H9 (cell line): Measurements from ENCODE around the gene ARPP21. TPM values are rescaled to one million over a fixed set of nuclear protein-coding genes. Genes with fewer than 3 reads are reported as not detected.
A peak's percentile ranks its signal among the peaks of the same experiment; 100 is the strongest.

Experiments used
- DNase-seq: peaks from one replicate; pipeline ENCODE4 v3.0.0-alpha.2; 2017
- H2AFZ ChIP-seq: one replicate; pipeline ENCODE4 v1.6.1; 2013; ENCODE audit warnings: mild to moderate bottlenecking, low read length, control low read depth, moderate library complexity
- H2AK5ac ChIP-seq: 2 replicates; pipeline ENCODE4 v1.6.1; 2013; ENCODE audit warnings: low read length, control low read depth, mixed read lengths; ENCODE audit not compliant: insufficient read length
- H2BK120ac ChIP-seq: one replicate; pipeline ENCODE4 v1.6.1; 2013; ENCODE audit warnings: low read depth, mild to moderate bottlenecking, low read length, control low read depth, inconsistent platforms; ENCODE audit not compliant: poor library complexity, severe bottlenecking
- H2BK12ac ChIP-seq: 2 replicates; pipeline ENCODE4 v1.6.1; 2013; ENCODE audit warnings: low read length, control low read depth, mixed read lengths, low read depth; ENCODE audit not compliant: insufficient read length
- H2BK15ac ChIP-seq: 2 replicates; pipeline ENCODE4 v1.6.1; 2013; ENCODE audit warnings: low read depth, low read length, control low read depth
- H2BK20ac ChIP-seq: one replicate; pipeline ENCODE4 v1.6.1; 2013; ENCODE audit warnings: low read depth, mild to moderate bottlenecking, low read length, control low read depth, inconsistent platforms; ENCODE audit not compliant: poor library complexity, severe bottlenecking
- H2BK5ac ChIP-seq: 2 replicates; pipeline ENCODE4 v1.6.1; 2013; ENCODE audit warnings: low read length, control low read depth, mixed read lengths; ENCODE audit not compliant: insufficient read length
- H3K14ac ChIP-seq: 2 replicates; pipeline ENCODE4 v1.6.1; 2013; ENCODE audit warnings: low read length, control low read depth; ENCODE audit not compliant: insufficient read depth
- H3K18ac ChIP-seq: 2 replicates; pipeline ENCODE4 v1.6.1; 2013; ENCODE audit warnings: low read depth, mild to moderate bottlenecking, mixed read lengths, low read length, control low read depth; ENCODE audit not compliant: insufficient read length
- H3K23ac ChIP-seq: 2 replicates; pipeline ENCODE4 v1.6.1; 2013; ENCODE audit warnings: low read length, control low read depth, mixed read lengths, low read depth; ENCODE audit not compliant: insufficient read length
- H3K23me2 ChIP-seq: 2 replicates; pipeline ENCODE4 v1.6.1; 2013; ENCODE audit warnings: low read depth, mild to moderate bottlenecking, mixed read lengths, low read length, control low read depth; ENCODE audit not compliant: insufficient read length, poor library complexity, severe bottlenecking
- H3K27ac ChIP-seq: 2 replicates; pipeline ENCODE4 v1.5.1; 2013; ENCODE audit warnings: low read length, control low read depth, mixed read lengths, low read depth; ENCODE audit not compliant: insufficient read length
- H3K27me3 ChIP-seq: 2 replicates; pipeline ENCODE4 v1.6.1; 2013; ENCODE audit warnings: low read length, control low read depth, inconsistent platforms; ENCODE audit not compliant: insufficient read depth
- H3K4ac ChIP-seq: 2 replicates; pipeline ENCODE4 v1.6.1; 2013; ENCODE audit warnings: low read depth, mild to moderate bottlenecking, control low read depth, inconsistent platforms, low read length, moderate library complexity
- H3K4me1 ChIP-seq: 2 replicates; pipeline ENCODE4 v1.6.1; 2013; ENCODE audit warnings: low read length, control low read depth, inconsistent platforms; ENCODE audit not compliant: insufficient read depth
- H3K4me2 ChIP-seq: 2 replicates; pipeline ENCODE4 v1.6.1; 2013; ENCODE audit warnings: low read length, control low read depth, mixed read lengths; ENCODE audit not compliant: insufficient read length, insufficient read depth
- H3K56ac ChIP-seq: 2 replicates; pipeline ENCODE4 v1.6.1; 2013; ENCODE audit warnings: low read depth, mild to moderate bottlenecking, mixed read lengths, low read length, control low read depth; ENCODE audit not compliant: insufficient read length
- H3K79me1 ChIP-seq: 2 replicates; pipeline ENCODE4 v1.6.1; 2013; ENCODE audit warnings: low read depth, mild to moderate bottlenecking, moderate library complexity, low read length, control low read depth, inconsistent platforms; ENCODE audit not compliant: insufficient read depth, poor library complexity, severe bottlenecking
- H3K79me2 ChIP-seq: 2 replicates; pipeline ENCODE4 v1.6.1; 2013; ENCODE audit warnings: low read length, control low read depth, inconsistent platforms; ENCODE audit not compliant: insufficient read depth
- H3K9ac ChIP-seq: 2 replicates; pipeline ENCODE4 v1.6.1; 2013; ENCODE audit warnings: low read length, control low read depth, mixed read lengths; ENCODE audit not compliant: insufficient read length; ENCODE audit errors: extremely low read depth
- H3K9me3 ChIP-seq: one replicate; pipeline ENCODE4 v1.6.1; 2013; ENCODE audit warnings: low read depth, low read length, inconsistent platforms; ENCODE audit not compliant: control insufficient read depth
- H3T11ph ChIP-seq: one replicate; pipeline ENCODE4 v1.6.1; 2013; ENCODE audit warnings: mild to moderate bottlenecking, low read length, control low read depth, inconsistent platforms
- H4K20me1 ChIP-seq: one replicate; pipeline ENCODE4 v1.6.1; 2013; ENCODE audit not compliant: control insufficient read depth, insufficient read length, insufficient read depth
- H4K5ac ChIP-seq: 2 replicates; pipeline ENCODE4 v1.6.1; 2013; ENCODE audit warnings: low read depth, mild to moderate bottlenecking, mixed read lengths, low read length, control low read depth; ENCODE audit not compliant: insufficient read length
- H4K8ac ChIP-seq: replicated peaks from 2 replicates; pipeline ENCODE4 v1.6.1; 2013; ENCODE audit warnings: low read length, control low read depth, mixed read lengths, low read depth; ENCODE audit not compliant: insufficient read length
- H4K91ac ChIP-seq: 2 replicates; pipeline ENCODE4 v1.6.1; 2013; ENCODE audit warnings: low read depth, mild to moderate bottlenecking, moderate library complexity, mixed read lengths, low read length, control low read depth; ENCODE audit not compliant: insufficient read length
- H3K27ac Mint-ChIP-seq, 3 experiments: 2 replicates in 2 of 3; 3 replicates in 1 of 3; pipeline ENCODE4 v1.8.0; 2020 to 2021; ENCODE audit warnings: mixed read lengths in 3 of 3, mild to moderate bottlenecking in 1 of 3, moderate library complexity in 1 of 3
- H3K27me3 Mint-ChIP-seq: 2 replicates; pipeline ENCODE4 v1.8.0; 2021; ENCODE audit warnings: low read depth, mild to moderate bottlenecking, moderate library complexity, mixed read lengths
- H3K36me3 Mint-ChIP-seq, 3 experiments: 2 replicates in 2 of 3; 3 replicates in 1 of 3; pipeline ENCODE4 v1.8.0; 2020 to 2021; ENCODE audit warnings: low read depth in 3 of 3, mixed read lengths in 3 of 3; ENCODE audit not compliant: insufficient read depth in 1 of 3
- H3K4me1 Mint-ChIP-seq, 2 experiments: 2 replicates each; pipeline ENCODE4 v1.8.0; 2020; ENCODE audit warnings: mixed read lengths in 2 of 2
- H3K4me3 Mint-ChIP-seq, 2 experiments: 2 replicates in 1 of 2; 3 replicates in 1 of 2; pipeline ENCODE4 v1.8.0; 2020 to 2021; ENCODE audit warnings: mild to moderate bottlenecking in 2 of 2, mixed read lengths in 2 of 2, moderate library complexity in 1 of 2
- H3K9me3 Mint-ChIP-seq, 2 experiments: 2 replicates in 1 of 2; 3 replicates in 1 of 2; pipeline ENCODE4 v1.8.0; 2020; ENCODE audit warnings: mild to moderate bottlenecking in 2 of 2, mixed read lengths in 2 of 2, moderate library complexity in 1 of 2
- WGBS: extraction: QIAGEN DNeasy Blood & Tissue Kit; methylation state at CpG from one replicate; pipeline ENCODE4 v1.1.7; 2013; ENCODE audit warnings: missing lambda C conversion rate, low lambda C conversion rate, mixed read lengths; ENCODE audit not compliant: insufficient read length; ENCODE audit errors: extremely low coverage; 5-methylcytosine and 5-hydroxymethylcytosine counted together
- total RNA-seq: library from RNA; stranded (reverse); gene quantifications from 2 replicates; pipeline ENCODE4 v1.2.1, GENCODE V29; 2021
- TF ChIP-seq, protein P1 (sequence below): fragments of 200-600 bp; sonication (generic); conservative IDR thresholded peaks from 3 replicates; pipeline ENCODE4 v1.8.0; 2021; ENCODE audit warnings: antibody characterized with exemption, mild to moderate bottlenecking

The ARPP21 gene
- total RNA-seq, 1 experiment from 2014 or later, result not detected

- no CpG with 5 or more reads among the region's 21 CpGs for WGBS
- Histone ChIP-seq H2BK12ac (no peak overlapping the region), H4K91ac (no peak overlapping the region), H4K20me1 (no peaks in the 10 kb centered on the region), H4K8ac (no peak overlapping the region), H3K27me3 (peaks cover 28% of the 10 kb centered on the region), H4K5ac (no peak overlapping the region), H3K4me2 (peak overlapping the region; percentile 95), H3K9me3 (no peaks in the 10 kb centered on the region), H3K4me1 (no peaks in the 10 kb centered on the region), H3K27ac (no peak overlapping the region), H3K79me2 (no peaks in the 10 kb centered on the region), H2BK120ac (no peak overlapping the region), H2BK15ac (no peak overlapping the region), H2AK5ac (no peak overlapping the region), H3K79me1 (no peaks in the 10 kb centered on the region), H2BK5ac (no peak overlapping the region), H3K56ac (no peak overlapping the region), H3K18ac (no peak overlapping the region), H2AFZ (no peak overlapping the region), H3K14ac (no peak overlapping the region), H3K23me2 (peaks cover 7% of the 10 kb centered on the region), H3K4ac (no peak overlapping the region), H3K23ac (no peak overlapping the region), H3T11ph (no peak overlapping the region), H3K9ac (no peak overlapping the region), H2BK20ac (no peak overlapping the region)
- TF ChIP-seq, protein P1, sequence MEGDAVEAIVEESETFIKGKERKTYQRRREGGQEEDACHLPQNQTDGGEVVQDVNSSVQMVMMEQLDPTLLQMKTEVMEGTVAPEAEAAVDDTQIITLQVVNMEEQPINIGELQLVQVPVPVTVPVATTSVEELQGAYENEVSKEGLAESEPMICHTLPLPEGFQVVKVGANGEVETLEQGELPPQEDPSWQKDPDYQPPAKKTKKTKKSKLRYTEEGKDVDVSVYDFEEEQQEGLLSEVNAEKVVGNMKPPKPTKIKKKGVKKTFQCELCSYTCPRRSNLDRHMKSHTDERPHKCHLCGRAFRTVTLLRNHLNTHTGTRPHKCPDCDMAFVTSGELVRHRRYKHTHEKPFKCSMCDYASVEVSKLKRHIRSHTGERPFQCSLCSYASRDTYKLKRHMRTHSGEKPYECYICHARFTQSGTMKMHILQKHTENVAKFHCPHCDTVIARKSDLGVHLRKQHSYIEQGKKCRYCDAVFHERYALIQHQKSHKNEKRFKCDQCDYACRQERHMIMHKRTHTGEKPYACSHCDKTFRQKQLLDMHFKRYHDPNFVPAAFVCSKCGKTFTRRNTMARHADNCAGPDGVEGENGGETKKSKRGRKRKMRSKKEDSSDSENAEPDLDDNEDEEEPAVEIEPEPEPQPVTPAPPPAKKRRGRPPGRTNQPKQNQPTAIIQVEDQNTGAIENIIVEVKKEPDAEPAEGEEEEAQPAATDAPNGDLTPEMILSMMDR, result no peak
- peaks cover 0 to 6% of the 10 kb centered on the region in 2 experiments; a peak in 3 of 5 replicates for H3K9me3 Mint-ChIP-seq
- no peak for DNase-seq
- peaks cover 82% of the 10 kb centered on the region for H3K27me3 Mint-ChIP-seq
- no peak overlapping the region for H3K27ac Mint-ChIP-seq
- peak overlapping the region; percentile 74 to 92 for H3K4me3 Mint-ChIP-seq
- H3K36me3 Mint-ChIP-seq, result 0 out of 7 replicates have a peak, but pooled peaks cover 0 to 3% (median 0%) of the 10 kb centered on the region in 3 experiments
- H3K4me1 Mint-ChIP-seq, result peaks cover 9 to 13% of the 10 kb centered on the region in 2 experiments
Measured at GRCh38 chr3:35638980-35639253, 408 bp upstream of the ARPP21 start.
